Muscle layer of duodenum (tissue), 2 donors: Measurements from ENCODE around the gene HMCES.

Experiments
- H3K27ac ChIP-seq: one replicate; pipeline ENCODE4 v1.7.0; 2013; ENCODE audit warnings: mild to moderate bottlenecking, low read length
- H3K27me3 ChIP-seq: one replicate; pipeline ENCODE4 v1.7.0; 2013; ENCODE audit warnings: low read depth, mild to moderate bottlenecking, control low read depth, low read length
- H3K36me3 ChIP-seq, 2 donors: one replicate each; pipeline ENCODE4 v1.7.0; 2013; ENCODE audit warnings: low read length in 2 of 2, control low read depth in 1 of 2, mild to moderate bottlenecking in 1 of 2; ENCODE audit not compliant: insufficient read depth in 2 of 2, control insufficient read depth in 1 of 2
- H3K4me1 ChIP-seq, 2 donors: one replicate each; pipeline ENCODE4 v1.7.0; 2013; ENCODE audit warnings: low read length in 2 of 2, mild to moderate bottlenecking in 2 of 2, control low read depth in 1 of 2, moderate library complexity in 1 of 2; ENCODE audit not compliant: insufficient read depth in 2 of 2, control insufficient read depth in 1 of 2
- H3K4me3 ChIP-seq, 2 donors: one replicate each; pipeline ENCODE4 v1.7.0; 2013; ENCODE audit warnings: low read length in 2 of 2, low read depth in 1 of 2, mild to moderate bottlenecking in 1 of 2
- H3K9me3 ChIP-seq, 2 donors: one replicate each; pipeline ENCODE4 v1.7.0; 2013; ENCODE audit warnings: low read length in 2 of 2, control low read depth in 1 of 2, mild to moderate bottlenecking in 1 of 2; ENCODE audit not compliant: control insufficient read depth in 1 of 2
- donor health status: healthy.

Gene HMCES, protein sequence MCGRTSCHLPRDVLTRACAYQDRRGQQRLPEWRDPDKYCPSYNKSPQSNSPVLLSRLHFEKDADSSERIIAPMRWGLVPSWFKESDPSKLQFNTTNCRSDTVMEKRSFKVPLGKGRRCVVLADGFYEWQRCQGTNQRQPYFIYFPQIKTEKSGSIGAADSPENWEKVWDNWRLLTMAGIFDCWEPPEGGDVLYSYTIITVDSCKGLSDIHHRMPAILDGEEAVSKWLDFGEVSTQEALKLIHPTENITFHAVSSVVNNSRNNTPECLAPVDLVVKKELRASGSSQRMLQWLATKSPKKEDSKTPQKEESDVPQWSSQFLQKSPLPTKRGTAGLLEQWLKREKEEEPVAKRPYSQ

GRCh38 chr3:129278439-129278965 is at the start of gene HMCES:
Gene HMCES (plus strand): TSS chr3:129278870. CDS start chr3:129279733, 863 bp downstream.
- H3K36me3 ChIP-seq, result peaks cover 40 to 44% of the 10 kb centered on the region in 2 donors
- peak within 1 kb of the TSS; percentile 84 for H3K27ac ChIP-seq
- peak within 1 kb of the TSS; percentile 85 to 91 for H3K4me3 ChIP-seq
- H3K27me3 ChIP-seq, result no peaks in the 10 kb centered on the region
- no peaks in the 10 kb centered on the region for H3K9me3 ChIP-seq
- peaks cover 6 to 16% of the 10 kb centered on the region in 2 donors for H3K4me1 ChIP-seq

- no peaks in the 10 kb centered on the region for H3K9me3 ChIP-seq
- no peaks in the 10 kb centered on the region for H3K36me3 ChIP-seq
- H3K4me1 ChIP-seq, result peaks cover 7 to 37% of the 10 kb centered on the region in 2 donors
- H3K27me3 ChIP-seq, result no peaks in the 10 kb centered on the region
- H3K4me3 ChIP-seq, result no peak overlapping the region
- H3K27ac ChIP-seq, result peak overlapping the region; percentile 51
These were observed 49.6 kb upstream of the HMCES start for GRCh38 chr3:129228891-129229585.

GRCh38 chr3:129230311-129231019 is 48.2 kb upstream of the HMCES start:
- H3K27ac ChIP-seq, result no peak overlapping the region
- H3K36me3 ChIP-seq, result no peaks in the 10 kb centered on the region
- no peaks in the 10 kb centered on the region for H3K9me3 ChIP-seq
- H3K4me3 ChIP-seq, result no peak overlapping the region
- H3K4me1 ChIP-seq, result peaks cover 3 to 31% of the 10 kb centered on the region in 2 donors
- H3K27me3 ChIP-seq, result no peaks in the 10 kb centered on the region

DNA sequence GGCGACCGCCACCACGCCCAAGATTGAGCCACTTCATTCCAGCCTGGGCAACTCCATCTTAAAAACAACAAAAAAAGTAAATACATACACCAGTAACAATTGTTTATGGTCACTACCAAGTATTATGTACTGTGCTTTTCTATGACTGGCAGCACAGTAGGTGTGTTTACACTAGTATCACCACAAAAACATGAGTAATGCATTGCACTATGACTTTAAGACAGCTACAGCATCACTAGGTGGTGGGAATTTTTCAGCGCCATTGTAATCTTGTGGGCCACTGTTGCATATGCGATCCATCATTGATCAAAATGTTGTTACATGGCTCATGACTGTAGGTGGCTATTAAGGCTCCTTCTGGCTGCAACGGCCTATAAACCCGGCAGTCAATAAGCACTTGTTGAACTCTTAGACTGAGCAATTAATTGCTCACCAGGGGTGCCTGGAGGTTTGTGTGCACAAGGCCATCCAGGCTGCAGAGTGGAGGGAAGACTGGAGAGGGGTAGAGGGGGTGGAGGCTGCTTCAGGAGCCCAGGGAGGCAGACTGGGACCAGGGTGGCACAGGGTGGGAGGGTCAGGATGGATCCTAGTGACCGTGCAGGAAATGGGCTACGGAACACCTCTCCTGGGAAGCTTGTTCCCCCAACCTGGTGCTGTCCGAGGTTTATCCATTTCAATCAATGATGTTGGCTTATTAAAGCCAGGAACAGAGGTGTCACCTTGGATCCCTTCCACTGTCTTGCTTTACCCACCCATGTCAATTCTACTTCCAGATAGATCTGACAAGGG is 47.1 kb upstream of the HMCES start:
- Histone ChIP-seq H3K4me1 (peaks cover 0 to 24% of the 10 kb centered on the region in 2 donors), H3K27ac (no peak overlapping the region), H3K36me3 (no peaks in the 10 kb centered on the region), H3K9me3 (no peaks in the 10 kb centered on the region), H3K27me3 (no peaks in the 10 kb centered on the region), H3K4me3 (no peak overlapping the region)

DNA sequence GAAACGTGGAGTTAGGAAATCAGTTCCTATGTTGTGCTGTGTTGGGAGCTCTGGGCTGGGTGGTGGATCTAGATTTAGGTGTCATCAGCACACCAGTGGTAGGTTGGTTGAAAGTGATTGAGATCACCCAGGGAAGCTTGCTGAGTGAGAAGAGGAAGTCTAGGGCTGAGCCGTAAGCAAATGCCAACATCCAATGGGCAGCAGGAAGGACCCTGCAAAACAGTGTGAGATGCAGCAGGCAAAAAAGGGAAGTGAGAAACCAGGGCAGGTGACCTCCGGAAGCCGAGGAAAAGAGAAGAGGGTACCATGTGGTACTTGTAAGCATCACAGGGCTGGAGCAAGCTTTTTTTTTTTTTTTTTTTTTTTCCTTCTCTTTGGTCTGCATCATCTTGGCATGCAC is 45.1 kb upstream of the HMCES start:
- Histone ChIP-seq H3K4me1 (peaks cover 0 to 13% of the 10 kb centered on the region in 2 donors), H3K27ac (peak overlapping the region; percentile 5), H3K27me3 (no peaks in the 10 kb centered on the region), H3K4me3 (no peak overlapping the region), H3K9me3 (no peaks in the 10 kb centered on the region), H3K36me3 (no peaks in the 10 kb centered on the region)

DNA sequence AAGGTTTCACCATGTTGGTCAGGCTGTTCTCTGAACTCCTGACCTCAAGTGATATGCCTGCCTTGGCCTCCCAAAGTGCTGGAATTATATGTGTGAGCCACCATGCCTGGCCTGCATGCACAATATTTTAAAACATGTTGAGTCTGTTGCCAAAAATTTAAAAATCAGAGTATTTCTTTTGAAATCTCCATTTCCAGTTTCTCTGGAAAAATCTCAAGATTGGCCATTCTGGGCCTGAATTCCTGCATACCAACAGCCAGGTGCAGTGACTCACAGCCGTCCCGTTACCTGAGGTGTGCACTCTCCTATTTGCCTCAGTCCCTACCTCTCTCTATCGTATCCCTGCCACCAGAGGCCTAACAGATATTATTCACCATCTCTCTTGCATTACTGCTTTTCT is 44.2 kb upstream of the HMCES start:
- Histone ChIP-seq H3K9me3 (no peaks in the 10 kb centered on the region), H3K4me1 (peaks cover 0 to 4% of the 10 kb centered on the region in 2 donors), H3K4me3 (no peak overlapping the region), H3K27me3 (no peaks in the 10 kb centered on the region), H3K36me3 (no peaks in the 10 kb centered on the region), H3K27ac (no peak overlapping the region)

DNA sequence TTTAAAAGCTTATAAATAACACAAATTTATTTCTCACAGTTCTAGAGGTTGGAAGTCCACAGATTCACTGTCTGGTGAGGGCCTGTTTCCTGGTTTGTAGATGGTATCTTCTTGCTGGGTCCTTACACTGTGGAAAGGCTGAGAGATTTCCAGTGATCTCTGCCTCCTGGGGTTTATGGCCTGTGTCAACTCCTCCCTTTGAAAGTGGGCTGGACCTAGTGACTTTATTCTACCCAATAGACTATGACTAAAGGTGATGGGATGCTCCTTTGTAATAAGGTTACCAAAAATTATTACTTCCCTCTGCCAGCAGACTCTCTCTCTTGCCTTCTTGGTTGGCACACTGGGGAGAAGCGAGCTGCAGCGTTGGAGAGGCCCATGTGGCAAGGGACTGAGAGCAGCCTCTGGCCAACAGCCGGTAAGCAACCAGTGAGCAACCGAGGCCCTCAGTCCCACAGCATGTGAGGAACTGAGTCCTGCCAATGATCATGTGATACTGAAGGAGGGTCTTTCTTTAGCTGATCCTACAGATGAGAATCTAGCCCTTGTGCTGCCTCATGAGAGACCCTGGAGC is 43.2 kb upstream of the HMCES start:
- Histone ChIP-seq H3K4me3 (no peak overlapping the region), H3K27me3 (no peaks in the 10 kb centered on the region), H3K27ac (no peak overlapping the region), H3K36me3 (no peaks in the 10 kb centered on the region), H3K9me3 (no peaks in the 10 kb centered on the region), H3K4me1 (no peaks in the 10 kb centered on the region)

GRCh38 chr3:129238945-129239705 is 39.5 kb upstream of the HMCES start:
- Histone ChIP-seq H3K9me3 (no peaks in the 10 kb centered on the region), H3K36me3 (no peaks in the 10 kb centered on the region), H3K27me3 (no peaks in the 10 kb centered on the region), H3K4me3 (no peak overlapping the region), H3K4me1 (no peaks in the 10 kb centered on the region), H3K27ac (peak overlapping the region; percentile 23)

DNA sequence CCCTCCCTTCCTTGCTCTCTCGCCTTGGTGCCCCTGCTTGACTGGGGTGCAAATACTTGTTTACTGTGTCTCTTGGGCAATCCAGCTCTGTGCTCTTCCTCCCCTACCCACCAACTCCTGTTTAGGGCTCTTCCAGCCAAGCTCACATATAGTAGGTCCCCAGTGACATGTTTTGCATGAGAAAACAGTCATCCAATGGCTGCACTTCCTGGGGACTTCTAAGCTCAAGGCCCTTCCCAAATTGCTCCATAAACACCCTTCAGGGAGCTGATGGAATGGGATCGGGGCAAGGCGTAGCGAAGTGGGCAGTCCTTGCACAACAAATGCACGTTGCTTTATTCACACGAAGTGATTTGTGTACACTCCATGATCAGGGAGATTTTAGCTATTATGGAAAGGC is 38.7 kb upstream of the HMCES start:
- Histone ChIP-seq H3K27me3 (no peaks in the 10 kb centered on the region), H3K4me1 (no peaks in the 10 kb centered on the region), H3K27ac (no peak overlapping the region), H3K36me3 (no peaks in the 10 kb centered on the region), H3K4me3 (no peak overlapping the region), H3K9me3 (no peaks in the 10 kb centered on the region)

GRCh38 chr3:129240436-129240835 is 38.2 kb upstream of the HMCES start:
- H3K9me3 ChIP-seq, result no peaks in the 10 kb centered on the region
- H3K27me3 ChIP-seq, result no peaks in the 10 kb centered on the region
- H3K36me3 ChIP-seq, result no peaks in the 10 kb centered on the region
- no peak overlapping the region for H3K27ac ChIP-seq
- no peak overlapping the region for H3K4me3 ChIP-seq
- no peaks in the 10 kb centered on the region for H3K4me1 ChIP-seq
